ENCODE data around the gene SOX14. TPM values are rescaled to one million over a fixed set of nuclear protein-coding genes. Genes with fewer than 3 reads are reported as not detected.

Gene SOX14
- polyA plus RNA-seq, 1 donor from 2014 or later, result not detected

GRCh38 chr3:137764563-137765309, 621 bp downstream of the SOX14 start:
- Histone ChIP-seq H3F3A (ENCODE audit: insufficient read depth, low read length, poor library complexity, severe bottlenecking) (no peaks in the 10 kb centered on the region), H3K27ac (ENCODE audit: low read length) (no peak overlapping the region), H3K79me2 (replicated peaks; ENCODE audit: insufficient read depth, low read length) (no peaks in the 10 kb centered on the region), H3K4me3 (ENCODE audit: low read length) (peak overlapping the region; percentile 65), H3K9me2 (ENCODE audit: insufficient read depth, low read length) (no peaks in the 10 kb centered on the region), H4K20me1 (ENCODE audit: insufficient read depth) (no peaks in the 10 kb centered on the region), H3K9ac (ENCODE audit: low read length) (no peak overlapping the region), H3K36me3 (ENCODE audit: insufficient read depth, low read length) (no peaks in the 10 kb centered on the region), H3K4me2 (ENCODE audit: low read length) (peak overlapping the region; percentile 88), H3K9me3 (ENCODE audit: low read length) (no peaks in the 10 kb centered on the region), H3K27me3 (ENCODE audit: insufficient read depth, low read depth, low read length) (peaks cover 100% of the 10 kb centered on the region), H2AFZ (ENCODE audit: low read depth, low read length) (no peak overlapping the region)
- TF ChIP-seq POLR2AphosphoS5 (IDR thresholded peaks at IDR 0.05), result no peak
- peak; percentile 17 for TF ChIP-seq EZH2 (IDR thresholded peaks at IDR 0.05; ENCODE audit: borderline replicate concordance, insufficient read depth, low read length, poor library complexity, severe bottlenecking)

- Histone ChIP-seq H3K9me3 (ENCODE audit: low read length) (no peaks in the 10 kb centered on the region), H3K9ac (ENCODE audit: low read length) (no peak overlapping the region), H3K4me2 (ENCODE audit: low read length) (no peak overlapping the region), H3K9me2 (ENCODE audit: insufficient read depth, low read length) (no peaks in the 10 kb centered on the region), H2AFZ (ENCODE audit: low read depth, low read length) (no peak overlapping the region), H3K27ac (ENCODE audit: low read length) (no peak overlapping the region), H3K4me3 (ENCODE audit: low read length) (no peak overlapping the region), H3K27me3 (ENCODE audit: insufficient read depth, low read depth, low read length) (peaks cover 100% of the 10 kb centered on the region), H3F3A (ENCODE audit: insufficient read depth, low read length, poor library complexity, severe bottlenecking) (no peaks in the 10 kb centered on the region), H3K79me2 (replicated peaks; ENCODE audit: insufficient read depth, low read length) (no peaks in the 10 kb centered on the region), H4K20me1 (ENCODE audit: insufficient read depth) (no peaks in the 10 kb centered on the region), H3K36me3 (ENCODE audit: insufficient read depth, low read length) (no peaks in the 10 kb centered on the region)
- TF ChIP-seq EZH2 (IDR thresholded peaks at IDR 0.05; ENCODE audit: borderline replicate concordance, insufficient read depth, low read length, poor library complexity, severe bottlenecking) (peak; percentile 73), EP300 (conservative IDR thresholded peaks at IDR 0.05; ENCODE audit: poor library complexity, severe bottlenecking) (no peak), CTCF (IDR thresholded peaks at IDR 0.05; ENCODE audit: poor library complexity, severe bottlenecking) (no peak), RAD21 (conservative IDR thresholded peaks at IDR 0.05) (no peak), MXI1 (conservative IDR thresholded peaks at IDR 0.05; ENCODE audit: poor library complexity, severe bottlenecking) (no peak), POLR2AphosphoS5 (IDR thresholded peaks at IDR 0.05) (no peak), TAF1 (IDR thresholded peaks at IDR 0.05; ENCODE audit: low read depth) (no peak), SMC3 (conservative IDR thresholded peaks at IDR 0.05; ENCODE audit: poor library complexity) (no peak)
- TF ChIP-seq, protein P1, sequence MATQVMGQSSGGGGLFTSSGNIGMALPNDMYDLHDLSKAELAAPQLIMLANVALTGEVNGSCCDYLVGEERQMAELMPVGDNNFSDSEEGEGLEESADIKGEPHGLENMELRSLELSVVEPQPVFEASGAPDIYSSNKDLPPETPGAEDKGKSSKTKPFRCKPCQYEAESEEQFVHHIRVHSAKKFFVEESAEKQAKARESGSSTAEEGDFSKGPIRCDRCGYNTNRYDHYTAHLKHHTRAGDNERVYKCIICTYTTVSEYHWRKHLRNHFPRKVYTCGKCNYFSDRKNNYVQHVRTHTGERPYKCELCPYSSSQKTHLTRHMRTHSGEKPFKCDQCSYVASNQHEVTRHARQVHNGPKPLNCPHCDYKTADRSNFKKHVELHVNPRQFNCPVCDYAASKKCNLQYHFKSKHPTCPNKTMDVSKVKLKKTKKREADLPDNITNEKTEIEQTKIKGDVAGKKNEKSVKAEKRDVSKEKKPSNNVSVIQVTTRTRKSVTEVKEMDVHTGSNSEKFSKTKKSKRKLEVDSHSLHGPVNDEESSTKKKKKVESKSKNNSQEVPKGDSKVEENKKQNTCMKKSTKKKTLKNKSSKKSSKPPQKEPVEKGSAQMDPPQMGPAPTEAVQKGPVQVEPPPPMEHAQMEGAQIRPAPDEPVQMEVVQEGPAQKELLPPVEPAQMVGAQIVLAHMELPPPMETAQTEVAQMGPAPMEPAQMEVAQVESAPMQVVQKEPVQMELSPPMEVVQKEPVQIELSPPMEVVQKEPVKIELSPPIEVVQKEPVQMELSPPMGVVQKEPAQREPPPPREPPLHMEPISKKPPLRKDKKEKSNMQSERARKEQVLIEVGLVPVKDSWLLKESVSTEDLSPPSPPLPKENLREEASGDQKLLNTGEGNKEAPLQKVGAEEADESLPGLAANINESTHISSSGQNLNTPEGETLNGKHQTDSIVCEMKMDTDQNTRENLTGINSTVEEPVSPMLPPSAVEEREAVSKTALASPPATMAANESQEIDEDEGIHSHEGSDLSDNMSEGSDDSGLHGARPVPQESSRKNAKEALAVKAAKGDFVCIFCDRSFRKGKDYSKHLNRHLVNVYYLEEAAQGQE (IDR thresholded peaks at IDR 0.05; ENCODE audit: borderline replicate concordance), result no peak
Measured at GRCh38 chr3:137765310-137766033, 1.4 kb downstream of the SOX14 start.
